RPMI7951 (cell line): ENCODE data around the gene MCOLN1. TPM values are rescaled to one million over a fixed set of nuclear protein-coding genes. Genes with fewer than 3 reads are reported as not detected.

ENCODE experiments used
- DNase-seq: peaks from one replicate; pipeline ENCODE4 v3.0.0-alpha.2; 2012; ENCODE audit warnings: low read depth
- total RNA-seq: library from RNA; depleted of rRNA; stranded (reverse); fragments of >200 nt; shearing (Covaris generic); gene quantifications from 2 replicates; pipeline ENCODE4 v1.2.3, GENCODE V29; 2014

Gene MCOLN1
- total RNA-seq, 1 experiment from 2014 or later: 3.5 TPM

DNA sequence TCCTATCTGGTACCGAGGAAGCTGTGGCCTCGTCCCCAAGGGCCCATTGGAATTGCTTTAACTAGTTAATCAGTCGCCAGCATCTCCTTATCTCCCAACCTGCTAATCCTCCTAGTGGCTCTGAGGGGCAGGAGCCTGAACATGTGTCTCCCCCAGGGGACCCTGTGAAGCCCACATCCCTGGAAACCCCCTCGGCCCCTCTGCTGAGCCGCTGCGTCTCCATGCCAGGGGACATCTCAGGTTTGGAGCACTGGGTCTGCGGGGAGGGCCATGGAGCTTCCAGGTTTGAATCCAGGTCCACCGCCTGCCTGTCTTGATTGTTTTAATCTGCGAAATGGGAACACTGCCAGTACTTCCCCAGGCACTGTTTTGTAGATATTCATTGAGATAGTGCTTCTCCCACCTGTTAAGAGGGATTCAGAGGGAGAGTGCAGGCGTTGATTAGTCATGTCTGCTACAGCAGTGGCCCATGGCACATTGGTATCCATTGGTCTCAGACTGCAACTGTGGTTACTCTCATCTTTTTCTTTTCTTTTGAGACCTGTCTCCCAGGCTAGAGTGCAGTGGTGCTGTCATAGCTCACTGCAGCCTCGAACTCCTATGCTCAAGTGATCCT lies 19.5 kb downstream of the MCOLN1 start:
- DNase-seq: no peak

DNA sequence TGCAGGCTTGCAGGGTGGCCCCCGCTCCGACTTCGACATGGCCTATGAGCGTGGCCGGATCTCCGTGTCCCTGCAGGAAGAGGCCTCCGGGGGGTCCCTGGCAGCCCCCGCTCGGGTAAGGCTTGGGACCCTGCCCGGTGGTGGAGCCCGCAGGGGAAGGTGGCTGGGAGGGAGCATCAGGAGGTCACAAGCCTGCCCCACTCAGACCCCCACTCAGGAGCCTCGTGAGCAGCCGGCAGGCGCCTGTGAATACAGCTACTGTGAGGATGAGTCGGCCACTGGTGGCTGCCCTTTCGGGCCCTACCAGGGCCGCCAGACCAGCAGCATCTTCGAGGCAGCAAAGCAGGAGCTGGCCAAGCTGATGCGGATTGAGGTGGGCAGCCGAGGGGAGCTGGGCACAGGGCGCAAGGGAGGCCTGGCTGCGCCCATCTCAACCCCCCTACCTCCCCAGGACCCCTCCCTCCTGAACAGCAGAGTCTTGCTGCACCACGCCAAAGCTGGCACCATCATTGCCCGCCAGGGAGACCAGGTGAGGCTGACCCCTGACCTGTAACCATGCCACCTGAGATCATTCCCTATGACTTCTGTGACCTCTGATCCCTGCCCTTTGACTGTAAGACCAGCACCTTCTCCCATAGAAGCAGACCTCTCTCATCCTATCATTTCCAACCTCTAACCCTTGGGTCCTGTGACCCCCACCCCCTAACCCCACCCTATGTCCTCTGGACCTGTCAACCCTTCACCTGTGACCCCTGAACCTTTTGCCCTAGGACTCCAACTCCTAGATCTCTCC lies 20.3 kb downstream of the MCOLN1 start:
- DNase-seq: no peak

DNA sequence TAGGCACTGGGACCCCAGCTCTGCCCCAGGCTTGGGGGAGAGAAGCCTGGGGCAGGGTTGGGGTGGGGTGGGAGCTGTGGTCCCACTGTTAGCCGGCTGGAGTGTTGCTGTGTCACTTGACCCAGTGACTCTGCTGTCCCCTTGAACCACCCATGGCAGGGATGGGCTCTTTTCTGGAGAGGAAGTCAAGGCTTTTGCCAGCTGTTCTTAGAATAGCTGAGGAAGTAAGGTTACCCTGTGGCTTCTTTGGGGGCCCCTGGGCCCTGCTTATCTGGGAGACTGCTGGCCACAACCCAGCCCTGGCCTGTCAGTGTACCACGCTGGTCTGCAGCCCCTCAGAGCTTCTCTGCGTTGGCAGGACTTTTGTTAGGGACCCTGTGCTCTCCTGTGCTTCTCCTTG lies 22.2 kb downstream of the MCOLN1 start:
- DNase-seq: no peak

DNA sequence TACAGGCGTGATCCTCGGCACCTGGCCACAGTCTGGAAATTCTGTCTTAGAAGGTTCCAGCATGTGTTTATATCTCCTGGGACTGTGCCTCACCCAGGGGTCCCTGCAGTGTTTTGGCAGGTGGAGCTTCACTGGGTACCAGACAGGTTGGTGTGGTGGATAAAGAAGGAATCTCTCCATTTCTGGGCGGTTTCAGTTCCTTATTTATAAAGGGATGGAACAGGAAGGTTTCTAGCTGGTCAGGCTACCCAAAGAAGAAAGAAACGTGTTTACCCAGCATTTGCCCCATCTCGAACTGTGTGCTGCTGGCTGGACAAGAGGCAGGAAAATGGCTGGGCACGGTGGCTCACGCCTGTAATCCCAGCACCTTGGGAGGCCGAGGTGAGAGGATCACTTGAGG lies 22.9 kb downstream of the MCOLN1 start:
- no peak for DNase-seq

DNA sequence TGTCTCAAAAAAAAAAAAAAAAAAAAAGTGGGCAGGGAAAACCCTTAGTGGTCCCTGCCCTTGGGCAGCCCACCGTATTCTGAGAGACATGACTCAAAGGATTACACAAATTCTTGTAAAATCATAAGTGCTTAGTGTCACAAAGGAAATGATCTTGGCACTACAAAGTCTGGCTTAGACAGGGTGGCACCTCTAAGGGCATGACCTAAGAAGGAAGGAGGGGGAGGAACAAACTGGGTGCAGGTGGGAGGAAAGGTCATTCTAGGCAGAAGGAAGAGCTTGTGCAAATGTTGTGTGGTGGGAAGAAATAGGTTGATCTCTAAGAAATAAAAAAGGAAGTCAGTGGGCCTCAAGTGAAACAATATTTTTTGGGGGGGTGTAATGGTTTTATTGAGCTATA lies 23.5 kb downstream of the MCOLN1 start:
- no peak for DNase-seq

DNA sequence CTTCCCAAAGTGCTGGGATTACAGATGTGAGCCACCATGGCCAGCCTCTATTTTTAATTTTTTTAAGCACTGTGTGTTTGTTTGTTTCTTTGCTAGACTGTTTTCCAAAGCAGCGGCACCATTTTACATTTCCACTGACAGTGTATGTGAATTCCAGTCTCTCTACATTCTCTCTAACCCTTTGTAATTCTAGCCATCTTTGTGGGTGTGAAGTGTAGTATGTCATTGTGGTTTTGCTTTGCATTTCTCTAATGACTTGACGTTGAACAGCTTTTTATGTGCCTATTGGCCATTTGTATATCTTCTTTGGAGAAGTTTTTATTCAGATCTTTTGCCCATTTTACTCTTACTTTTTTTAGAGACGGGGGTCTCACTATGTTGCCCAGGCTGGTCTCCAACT lies 24.7 kb downstream of the MCOLN1 start:
- DNase-seq: no peak

DNA sequence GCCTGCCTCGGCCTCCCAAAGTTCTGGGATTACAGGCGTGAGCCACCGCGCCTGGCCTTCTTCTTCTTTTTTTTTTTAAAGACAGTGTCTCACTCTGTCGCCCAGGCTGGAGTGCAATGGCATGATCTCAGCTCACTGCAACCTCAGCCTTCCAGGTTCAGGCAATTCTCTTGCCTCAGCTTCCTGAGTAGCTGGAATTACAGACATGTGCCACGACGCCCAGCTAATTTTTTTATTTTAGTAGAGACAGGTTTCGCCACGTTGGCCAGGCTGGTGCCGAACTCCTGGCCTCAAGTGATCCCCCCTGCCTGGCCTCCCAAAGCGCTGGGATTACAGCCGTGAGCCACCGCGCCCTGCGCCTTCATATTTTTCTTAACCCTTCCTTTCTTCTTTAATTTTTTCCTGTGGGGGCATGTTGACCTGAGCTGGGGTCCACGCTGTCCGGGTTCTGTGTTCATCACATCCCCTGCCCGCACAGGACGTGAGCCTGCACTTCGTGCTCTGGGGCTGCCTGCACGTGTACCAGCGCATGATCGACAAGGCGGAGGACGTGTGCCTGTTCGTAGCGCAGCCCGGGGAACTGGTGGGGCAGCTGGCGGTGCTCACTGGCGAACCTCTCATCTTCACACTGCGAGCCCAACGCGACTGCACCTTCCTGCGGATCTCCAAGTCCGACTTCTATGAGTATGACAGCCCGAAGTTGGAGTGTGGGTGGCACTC lies 27.2 kb downstream of the MCOLN1 start:
- DNase-seq: no peak

DNA sequence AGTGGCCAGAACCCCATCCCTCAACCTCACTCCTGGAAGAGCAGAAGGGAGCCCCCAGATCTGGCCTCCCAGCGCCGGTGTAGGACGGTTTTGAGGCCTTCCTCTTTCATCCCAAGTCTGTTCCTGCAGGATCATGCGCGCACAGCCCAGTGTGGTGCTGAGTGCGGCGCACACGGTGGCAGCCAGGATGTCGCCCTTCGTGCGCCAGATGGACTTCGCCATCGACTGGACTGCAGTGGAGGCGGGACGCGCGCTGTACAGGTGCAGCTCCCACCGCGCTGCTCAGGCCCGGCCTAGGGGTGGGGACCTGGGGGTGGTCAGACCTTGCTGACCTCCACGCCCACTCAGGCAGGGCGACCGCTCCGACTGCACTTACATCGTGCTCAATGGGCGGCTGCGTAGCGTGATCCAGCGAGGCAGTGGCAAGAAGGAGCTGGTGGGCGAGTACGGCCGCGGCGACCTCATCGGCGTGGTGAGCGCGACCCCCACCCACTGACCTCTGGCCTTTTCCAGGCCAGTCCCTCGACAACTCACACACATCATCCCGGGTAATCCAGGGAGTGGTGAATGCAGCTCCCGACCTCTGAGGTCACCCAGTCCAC lies 27.8 kb downstream of the MCOLN1 start:
- DNase-seq: no peak

DNA sequence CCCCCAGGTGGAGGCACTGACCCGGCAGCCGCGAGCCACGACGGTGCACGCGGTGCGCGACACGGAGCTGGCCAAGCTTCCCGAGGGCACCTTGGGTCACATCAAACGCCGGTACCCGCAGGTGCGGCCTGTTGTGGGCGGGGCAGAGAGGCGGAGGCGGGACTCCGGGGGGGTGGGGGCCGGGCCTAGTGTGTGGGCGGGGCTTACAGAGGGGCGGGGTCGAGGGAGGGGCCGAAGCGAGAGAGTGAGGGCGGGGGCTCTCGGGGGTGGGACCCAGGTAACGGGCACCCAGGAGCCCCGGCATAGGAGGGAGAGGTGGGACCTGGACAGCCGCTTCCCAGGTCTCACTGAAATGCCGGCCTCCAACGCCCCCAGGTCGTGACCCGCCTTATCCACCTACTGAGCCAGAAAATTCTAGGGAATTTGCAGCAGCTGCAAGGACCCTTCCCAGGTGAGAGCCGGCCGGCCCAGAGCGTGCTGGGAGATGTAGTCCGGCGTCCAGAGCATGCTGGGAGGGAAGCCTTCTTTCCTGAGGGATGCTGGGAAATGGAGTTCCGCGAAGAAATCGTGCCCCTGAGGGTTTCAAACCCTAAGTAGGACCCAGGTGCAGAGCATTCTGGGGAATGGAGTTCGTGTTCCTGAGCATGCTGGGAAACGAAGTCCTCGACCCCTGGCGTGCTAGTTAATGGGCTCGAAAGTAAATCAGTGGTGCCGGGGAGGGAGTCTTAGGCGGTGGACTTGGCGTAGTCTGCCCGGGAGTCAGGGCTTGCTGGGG lies 28.8 kb downstream of the MCOLN1 start:
- peak; percentile 13 for DNase-seq

DNA sequence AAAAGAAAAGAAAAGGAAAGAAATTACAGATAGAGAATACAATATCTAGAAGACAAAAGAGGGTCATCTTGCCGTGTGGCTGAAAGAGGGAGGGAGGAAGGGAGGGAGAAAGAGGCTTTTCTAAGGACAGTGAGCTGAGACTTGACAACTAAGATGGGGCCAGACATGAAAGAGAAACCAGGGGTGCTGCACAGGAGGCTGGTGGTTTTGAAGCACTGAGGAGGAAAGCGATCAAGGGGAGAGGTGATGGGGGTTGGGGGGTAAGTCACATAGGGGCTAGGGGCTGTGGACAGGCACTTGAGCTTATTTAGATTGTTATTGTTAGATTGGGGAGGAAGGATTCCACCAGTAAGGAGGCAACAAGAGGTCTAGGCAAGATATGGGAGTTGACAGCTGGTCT lies 30.4 kb downstream of the MCOLN1 start:
- no peak for DNase-seq

DNA sequence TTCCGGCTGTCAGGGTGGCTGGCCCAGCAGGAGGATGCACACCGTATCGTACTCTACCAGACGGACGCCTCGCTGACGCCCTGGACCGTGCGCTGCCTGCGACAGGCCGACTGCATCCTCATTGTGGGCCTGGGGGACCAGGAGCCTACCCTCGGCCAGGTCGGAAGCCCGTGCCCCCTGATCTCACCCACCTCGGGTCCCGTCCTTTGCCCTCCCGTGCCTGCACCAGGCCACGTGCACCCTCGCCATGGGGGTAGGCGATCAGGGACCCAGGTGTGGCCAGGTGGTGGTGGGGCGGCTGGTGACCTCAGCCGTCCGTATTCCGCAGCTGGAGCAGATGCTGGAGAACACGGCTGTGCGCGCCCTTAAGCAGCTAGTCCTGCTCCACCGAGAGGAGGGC lies 32.1 kb downstream of the MCOLN1 start:
- no peak for DNase-seq

DNA sequence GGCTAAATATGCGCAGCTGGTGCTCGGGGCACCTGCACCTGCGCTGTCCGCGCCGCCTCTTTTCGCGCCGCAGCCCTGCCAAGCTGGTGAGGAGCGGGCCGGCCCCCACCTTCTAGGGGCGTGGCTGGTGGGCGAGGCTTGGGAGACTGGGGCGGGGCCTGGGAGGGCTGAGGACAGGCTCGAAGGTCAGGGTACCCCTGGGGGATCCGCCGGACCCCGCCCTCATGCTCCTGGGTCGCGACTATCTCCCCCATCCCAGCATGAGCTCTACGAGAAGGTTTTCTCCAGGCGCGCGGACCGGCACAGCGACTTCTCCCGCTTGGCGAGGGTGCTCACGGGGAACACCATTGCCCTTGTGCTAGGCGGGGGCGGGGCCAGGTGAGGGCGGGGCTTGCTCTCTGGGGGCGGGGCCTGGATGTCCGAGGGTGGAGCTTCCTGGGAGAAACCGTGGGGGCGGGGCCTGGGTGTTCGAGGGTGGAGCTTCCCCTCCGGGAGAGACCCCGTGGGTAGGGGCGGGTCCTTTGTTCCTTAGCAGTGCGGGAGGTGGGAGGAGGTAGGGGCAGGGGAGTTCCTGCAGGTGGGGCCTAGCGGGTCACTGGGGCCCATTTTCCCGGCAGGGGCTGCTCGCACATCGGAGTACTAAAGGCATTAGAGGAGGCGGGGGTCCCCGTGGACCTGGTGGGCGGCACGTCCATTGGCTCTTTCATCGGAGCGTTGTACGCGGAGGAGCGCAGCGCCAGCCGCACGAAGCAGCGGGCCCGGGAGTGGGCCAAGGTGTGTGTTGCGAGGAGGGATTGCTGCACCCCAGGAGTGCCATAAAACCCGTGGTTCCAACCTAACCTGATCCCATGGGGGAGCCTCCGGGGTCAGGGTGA lies 32.8 kb downstream of the MCOLN1 start:
- no peak for DNase-seq

DNA sequence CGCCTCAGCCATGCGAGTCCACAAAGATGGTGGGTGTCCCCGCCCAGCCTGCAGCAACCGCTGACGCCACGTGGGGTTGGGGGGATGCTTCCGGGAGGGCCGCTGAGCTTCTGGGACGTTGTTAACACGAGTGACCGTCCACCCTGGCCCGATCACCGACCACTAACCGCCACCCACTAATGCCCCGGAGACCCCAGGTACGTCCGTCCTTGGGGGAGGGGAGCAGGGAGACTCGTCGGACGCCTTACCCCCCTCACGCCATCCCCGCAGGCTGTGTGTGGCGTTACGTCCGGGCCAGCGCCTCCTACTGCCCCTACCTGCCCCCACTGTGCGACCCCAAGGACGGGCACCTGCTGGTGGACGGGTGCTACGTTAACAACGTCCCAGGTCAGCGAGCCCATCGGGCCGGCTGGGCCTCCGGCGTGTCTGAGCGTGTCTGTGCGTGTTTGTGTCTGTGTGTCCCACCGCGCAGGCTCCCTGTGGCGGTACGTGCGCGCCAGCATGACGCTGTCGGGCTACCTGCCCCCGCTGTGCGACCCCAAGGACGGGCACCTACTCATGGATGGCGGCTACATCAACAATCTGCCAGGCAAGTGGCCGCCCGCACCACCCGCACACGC lies 34.4 kb downstream of the MCOLN1 start:
- no peak for DNase-seq

DNA sequence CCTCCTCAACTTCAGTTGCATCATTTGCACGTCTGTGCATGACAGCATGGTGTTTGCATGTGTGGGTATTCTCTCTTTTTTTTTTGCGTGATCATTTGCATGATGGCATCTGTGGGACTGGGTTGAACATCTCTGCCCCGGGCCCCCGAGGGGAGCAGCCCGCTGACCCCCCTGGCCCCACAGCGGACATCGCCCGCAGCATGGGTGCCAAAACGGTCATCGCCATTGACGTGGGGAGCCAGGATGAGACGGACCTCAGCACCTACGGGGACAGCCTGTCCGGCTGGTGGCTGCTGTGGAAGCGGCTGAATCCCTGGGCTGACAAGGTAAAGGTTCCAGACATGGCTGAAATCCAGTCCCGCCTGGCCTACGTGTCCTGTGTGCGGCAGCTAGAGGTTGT lies 36.2 kb downstream of the MCOLN1 start:
- DNase-seq: no peak

DNA sequence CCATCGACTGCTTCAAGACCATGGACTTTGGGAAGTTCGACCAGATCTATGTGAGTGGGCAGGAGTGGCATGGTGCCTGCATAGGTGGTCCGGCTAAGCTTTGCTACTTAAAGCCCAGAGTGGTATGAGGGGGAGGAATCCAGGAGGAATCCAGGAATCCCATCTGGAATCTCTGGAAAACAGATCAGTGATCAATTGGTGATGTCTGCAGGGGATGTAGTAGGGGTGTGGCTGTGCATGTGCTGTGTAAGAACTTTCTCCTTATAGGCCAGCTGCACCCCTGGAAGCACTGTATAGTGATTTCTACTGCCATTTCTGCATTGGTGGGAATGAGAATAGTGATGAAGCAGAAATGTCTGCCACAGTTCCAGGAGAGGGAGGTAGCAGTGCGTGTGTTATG lies 36.7 kb downstream of the MCOLN1 start:
- peak; percentile 18 for DNase-seq

DNA sequence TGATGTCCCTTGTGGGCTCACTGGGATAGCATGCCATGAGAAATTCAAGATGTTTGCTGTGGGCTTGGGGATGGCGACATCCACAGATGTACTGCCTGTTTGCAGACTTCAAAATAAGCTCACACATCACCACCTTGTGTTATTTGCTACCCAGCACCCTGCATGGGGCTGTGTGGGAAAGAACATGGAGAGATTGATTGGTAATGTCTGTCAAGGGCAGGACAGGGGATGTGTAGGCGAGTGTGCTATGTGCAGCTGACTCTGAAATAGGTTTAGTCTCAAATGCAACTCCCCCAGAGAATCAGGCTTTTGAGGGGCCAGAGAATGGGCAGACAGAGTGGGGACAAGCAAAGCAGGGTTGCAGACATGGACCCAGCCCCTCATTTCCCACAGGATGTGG lies 37.8 kb downstream of the MCOLN1 start:
- no peak for DNase-seq

DNA sequence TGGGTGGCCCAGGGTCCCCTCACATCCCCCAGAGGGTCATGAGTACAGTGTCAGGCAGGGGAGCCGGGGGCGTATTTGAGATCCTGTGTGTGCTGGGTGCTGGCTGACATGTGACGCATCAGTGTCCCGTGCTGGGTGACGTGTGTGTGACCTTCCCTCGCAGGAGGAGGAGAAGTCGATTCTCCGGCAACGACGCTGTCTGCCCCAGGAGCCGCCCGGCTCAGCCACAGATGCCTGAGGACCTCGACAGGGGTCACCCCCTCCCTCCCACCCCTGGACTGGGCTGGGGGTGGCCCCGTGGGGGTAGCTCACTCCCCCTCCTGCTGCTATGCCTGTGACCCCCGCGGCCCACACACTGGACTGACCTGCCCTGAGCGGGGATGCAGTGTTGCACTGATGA lies 38.9 kb downstream of the MCOLN1 start:
- DNase-seq: no peak

DNA sequence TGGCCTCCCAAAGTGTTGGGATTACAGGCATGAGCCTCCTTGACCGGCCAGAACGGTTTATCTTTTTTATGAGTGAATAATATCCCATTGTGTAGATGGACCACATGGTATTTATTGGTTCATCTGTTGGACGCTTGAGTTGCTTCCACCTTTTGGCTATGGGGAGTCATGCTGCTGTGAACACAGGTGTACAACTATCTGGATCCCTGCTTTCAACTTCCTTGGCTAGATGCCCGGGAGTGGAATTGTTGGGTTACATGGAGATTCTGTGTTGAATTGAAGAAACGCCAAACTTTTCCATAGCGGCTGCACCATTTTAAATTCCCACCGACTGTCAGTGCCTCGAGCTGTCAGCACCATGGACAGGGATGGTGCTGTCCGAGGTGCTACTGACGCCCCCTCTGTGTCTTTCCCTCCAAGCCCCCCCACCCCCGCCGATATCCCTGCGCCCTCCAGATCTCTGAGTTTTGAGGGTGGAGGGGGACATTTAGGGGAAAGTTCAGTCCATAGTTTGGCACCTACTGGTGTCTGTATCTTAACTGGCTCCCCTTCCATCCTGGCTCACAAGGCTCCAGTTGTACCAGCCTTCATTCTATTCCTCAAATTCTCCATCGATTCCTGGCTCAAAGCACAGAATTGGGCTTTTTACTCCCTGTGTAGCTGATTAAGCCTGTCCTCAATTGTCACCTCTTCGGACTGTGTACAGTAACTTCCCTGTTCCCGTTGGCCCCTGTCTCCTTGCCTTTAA lies 40.4 kb downstream of the MCOLN1 start:
- no peak for DNase-seq

DNA sequence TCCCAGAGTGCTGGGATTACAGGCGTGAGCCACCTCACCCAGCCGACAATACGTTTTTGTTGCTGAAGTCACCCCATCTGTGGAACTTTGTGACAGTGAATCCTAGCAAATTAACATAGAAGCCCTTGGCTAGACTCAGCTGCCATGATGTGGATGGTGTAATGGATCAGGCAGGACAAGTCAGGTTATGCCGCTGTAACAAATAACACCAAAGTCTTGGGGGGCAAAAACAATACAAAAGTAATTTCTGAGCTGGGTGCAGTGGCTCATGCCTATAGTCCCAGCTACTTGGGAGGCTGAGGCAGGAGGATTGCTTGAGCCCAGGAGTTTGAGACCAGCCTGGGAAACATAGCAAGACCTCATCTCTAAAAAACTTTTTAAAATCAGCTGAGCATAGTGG lies 42.4 kb downstream of the MCOLN1 start:
- no peak for DNase-seq

DNA sequence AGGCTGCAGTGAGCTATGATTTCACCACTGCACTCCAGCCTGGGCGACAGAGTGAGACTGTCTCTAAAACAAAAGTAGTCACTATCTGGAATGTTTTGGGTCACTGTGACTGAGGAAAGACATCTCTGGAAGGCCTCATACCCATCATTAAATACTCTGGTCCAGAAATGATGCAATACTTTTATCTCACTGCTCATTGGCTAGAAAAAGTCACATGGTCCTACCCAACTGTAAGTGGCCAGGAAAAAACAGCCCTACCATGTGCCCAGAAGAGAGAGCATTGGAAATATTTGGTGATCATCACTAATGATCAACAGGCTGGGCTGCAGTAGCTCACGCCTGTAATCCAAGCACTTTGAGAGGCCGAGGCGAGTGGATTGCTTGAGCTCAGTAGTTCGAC lies 42.9 kb downstream of the MCOLN1 start:
- DNase-seq: no peak
